GM21367 (cell line): ENCODE measurements around the gene CNN3.
"Not testable (repeated sequence)": the region's sequence is repeated elsewhere in the genome, so short reads cannot be mapped to it uniquely, and the experiment has no call there.

ENCODE experiments used
- ATAC-seq: cut with Tn5 transposase; IDR thresholded peaks from one replicate; pipeline ENCODE4 v1.9.1; 2021; ENCODE audit not compliant: unreplicated experiment

CNN3 gene

DNA sequence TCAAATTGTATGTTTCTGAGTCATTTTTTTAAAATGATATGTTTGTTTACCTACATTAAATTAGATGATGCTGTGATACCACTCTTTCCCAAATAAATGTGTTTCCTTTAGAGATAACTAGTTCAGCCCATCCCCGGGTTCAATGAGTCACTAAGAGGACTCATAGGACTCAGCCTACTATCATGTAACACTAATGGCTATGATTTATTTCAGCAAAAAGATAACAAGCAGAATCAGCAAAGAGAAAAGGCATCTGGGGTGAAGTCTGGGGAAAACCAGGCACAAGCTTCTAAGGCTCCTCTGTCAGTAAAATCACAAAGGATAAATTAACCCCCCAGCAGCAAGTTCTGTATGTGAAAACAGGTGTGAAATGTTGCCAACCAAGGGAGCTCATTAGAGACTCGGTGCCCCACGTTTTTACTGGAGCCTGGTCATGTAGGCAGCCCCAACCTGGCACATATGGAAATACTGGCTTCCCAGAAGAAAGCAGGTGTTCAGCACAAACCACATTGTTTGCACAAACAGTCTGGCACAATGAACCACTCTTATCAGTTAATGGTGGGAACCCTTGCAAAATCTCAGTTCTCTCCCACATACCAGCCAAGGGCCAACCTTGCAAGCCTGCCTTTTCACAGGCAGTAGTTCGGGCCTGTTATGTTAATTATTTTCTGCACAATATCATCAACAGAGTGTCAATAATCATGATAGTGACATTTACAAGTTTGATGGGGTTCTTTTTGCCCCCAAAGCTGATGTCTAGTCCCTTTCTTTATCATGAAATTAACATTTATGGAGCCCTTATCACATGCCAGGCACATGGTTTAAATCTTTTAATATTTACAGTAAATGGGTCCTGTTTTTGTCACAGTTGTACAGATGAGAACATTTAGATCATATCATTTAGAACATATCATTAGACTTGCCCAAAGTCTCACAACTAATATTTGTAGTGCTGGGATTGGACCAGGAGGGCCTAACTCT, 23.1 kb upstream of the CNN3 start:
- no peak for ATAC-seq

DNA sequence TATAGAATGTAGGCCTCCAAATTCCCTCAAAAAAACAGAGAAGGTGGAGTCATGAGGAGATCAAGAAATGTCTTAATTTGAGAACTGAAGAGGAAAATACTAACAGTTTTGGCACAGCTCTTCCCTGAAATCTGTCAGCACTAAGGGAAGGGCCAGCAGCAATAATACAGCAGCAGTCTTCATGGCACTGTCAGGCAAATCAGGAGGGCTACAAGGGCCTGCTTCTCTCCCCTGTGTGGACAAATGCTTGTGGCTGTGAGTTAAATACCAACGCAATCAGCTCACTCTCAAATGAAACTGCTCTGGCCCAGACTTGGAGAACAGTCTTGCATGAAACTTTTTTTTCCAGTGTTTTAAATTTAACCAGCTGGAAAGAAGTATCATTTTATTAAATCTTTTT, 20.5 kb upstream of the CNN3 start:
- no peak for ATAC-seq

DNA sequence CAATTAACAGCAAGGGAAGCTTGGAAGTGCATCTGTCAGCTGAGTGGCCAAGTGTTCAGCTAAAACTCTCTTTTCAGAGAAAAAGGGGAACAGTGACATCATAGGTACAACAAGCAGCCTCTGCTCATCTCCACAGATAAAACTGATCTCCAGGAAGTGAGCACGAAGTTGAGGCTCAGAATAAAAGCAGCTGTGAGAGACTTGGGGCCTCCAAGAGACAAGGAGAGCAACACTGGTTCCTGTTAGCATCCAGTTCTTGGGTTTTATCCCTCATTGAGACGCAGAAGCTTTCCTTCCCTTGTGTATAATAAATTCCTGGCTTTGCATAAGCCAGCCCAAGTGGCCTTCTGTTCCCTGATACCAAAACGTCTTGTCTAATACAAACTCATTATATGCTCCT, 20.0 kb upstream of the CNN3 start:
- no peak for ATAC-seq

GRCh38 chr1:94942171-94943128, 15.5 kb upstream of the CNN3 start:
- ATAC-seq = no peak

DNA sequence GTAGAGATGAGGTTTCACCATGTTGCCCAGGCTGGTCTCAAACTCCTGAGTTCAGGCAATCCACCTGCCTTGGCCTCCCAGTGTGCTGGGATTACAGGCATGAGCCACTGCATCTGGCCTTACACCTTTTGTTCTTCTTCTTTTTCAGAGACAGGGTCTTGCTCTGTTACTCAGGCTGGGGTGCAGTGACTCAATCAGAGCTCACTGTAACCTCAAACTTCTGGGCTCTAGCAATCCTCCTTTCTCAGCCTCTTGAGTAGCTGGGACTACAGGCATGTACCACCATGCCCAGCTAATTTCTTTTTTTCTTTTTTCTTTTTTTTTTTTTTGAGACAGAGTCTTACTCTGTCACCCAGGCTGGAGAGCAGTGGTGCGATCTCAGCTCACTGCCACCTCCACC, 14.6 kb upstream of the CNN3 start:
- ATAC-seq = not testable (repeated sequence)

GRCh38 chr1:94940738-94941137, 13.8 kb upstream of the CNN3 start:
- ATAC-seq = no peak

DNA sequence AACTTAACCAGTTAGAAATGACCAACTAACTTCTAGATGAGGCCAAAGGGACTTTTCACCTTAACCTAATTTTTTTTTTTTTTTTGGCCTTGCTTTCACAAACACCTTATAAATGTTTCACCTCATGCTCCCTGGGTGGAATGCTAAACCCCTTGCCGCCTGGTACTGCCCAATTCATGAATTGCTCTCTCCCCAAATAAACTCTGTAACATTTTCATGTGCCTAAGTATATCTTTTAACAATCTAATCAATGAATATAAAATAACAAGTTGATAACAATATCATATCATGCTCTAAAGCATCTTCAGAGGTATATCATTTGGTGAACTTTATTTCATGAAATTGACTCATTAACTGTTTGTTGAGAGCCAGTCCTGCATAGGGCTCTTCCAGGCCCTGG, 10.9 kb upstream of the CNN3 start:
- ATAC-seq = no peak

GRCh38 chr1:94936861-94937620, 10.1 kb upstream of the CNN3 start:
- ATAC-seq = no peak

DNA sequence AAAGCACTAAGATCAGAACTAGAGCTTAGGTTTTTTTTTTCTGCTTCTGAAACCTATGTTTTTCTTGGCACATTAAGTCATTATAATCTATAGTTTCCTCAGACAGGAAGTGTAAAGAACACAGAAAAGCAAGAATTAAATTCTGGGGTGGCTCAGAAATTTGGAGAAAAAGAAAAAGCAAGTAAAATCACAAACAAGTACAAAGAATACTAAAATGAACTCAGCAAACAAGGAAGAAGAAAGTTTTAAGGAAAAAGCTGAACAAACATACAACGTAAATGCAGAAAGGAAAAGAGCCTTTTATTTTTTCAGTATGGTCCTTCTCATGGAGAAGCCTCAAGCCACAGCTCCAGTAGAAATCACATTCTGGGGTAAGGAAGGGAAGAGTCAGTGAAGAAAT, 8.6 kb upstream of the CNN3 start:
- ATAC-seq = no peak

DNA sequence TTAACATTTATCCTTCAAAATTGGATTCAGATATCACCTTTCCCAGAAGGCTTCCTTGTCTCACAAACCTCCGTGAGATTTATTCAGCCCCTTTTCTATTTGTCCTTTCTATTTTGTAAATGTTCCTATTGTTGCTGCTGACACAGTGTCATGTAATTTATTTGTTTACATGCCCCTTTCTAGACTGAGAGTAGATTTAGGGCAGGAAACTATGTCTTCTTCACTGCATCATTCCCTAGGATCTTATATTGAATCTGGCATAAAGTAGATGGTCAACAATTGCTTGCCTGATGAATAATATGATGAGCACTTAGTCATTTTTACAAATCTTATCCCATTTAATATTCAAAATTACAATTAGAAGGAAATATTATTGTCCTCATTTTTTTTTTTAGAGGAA, 8.1 kb upstream of the CNN3 start:
- no peak for ATAC-seq

DNA sequence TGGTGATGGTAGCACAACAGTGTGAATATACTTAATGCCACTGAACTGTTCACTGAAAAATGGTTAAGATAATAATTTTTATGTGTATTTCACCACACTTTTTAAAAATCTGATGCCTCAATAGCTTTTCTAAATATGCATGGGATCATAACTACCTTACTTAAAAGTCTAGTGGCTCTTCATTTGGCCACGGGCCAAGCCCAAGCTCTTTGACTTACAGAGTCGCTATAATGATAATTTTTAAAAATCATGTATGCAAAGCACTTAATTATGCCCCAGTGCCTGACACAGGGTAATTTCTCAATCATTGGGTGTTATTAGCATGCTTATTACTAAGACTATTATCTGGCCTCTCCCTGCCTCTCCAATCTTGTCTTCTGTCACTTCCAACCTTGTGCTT, 7.6 kb upstream of the CNN3 start:
- no peak for ATAC-seq

DNA sequence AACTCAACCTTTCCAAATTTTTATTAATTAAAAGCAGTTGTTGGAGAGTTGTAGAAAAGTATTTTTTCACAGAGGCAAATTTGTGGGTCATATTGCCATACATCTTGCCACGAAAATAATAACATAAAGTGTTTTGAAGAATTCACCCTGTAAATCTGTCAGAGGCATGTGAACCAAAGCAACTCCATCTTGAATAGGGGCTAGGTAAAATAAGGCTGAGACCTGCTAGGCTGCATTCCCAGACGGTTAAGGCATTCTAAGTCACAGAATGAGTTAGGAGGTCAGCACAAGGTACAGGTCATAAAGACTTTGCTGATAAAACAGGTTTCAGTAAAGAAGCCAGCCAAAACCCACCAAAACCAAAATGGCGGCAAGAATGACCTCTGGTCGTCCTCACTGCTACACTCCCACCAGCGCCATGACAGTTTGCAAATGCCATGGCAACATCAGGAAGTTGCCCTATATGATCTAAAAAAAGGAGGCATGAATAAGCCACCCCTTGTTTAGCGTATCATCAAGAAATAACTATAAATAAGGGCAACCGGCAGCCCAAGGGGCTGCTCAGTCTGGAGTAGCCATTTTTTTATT, 4.4 kb upstream of the CNN3 start:
- no peak for ATAC-seq

- ATAC-seq = no peak
These were observed 2.7 kb upstream of the CNN3 start for GRCh38 chr1:94929351-94930217.

- ATAC-seq = no peak
These were observed 1.5 kb upstream of the CNN3 start for GRCh38 chr1:94928293-94928939.

- ATAC-seq = no peak
These were observed 680 bp upstream of the CNN3 start for GRCh38 chr1:94927405-94928175.

DNA sequence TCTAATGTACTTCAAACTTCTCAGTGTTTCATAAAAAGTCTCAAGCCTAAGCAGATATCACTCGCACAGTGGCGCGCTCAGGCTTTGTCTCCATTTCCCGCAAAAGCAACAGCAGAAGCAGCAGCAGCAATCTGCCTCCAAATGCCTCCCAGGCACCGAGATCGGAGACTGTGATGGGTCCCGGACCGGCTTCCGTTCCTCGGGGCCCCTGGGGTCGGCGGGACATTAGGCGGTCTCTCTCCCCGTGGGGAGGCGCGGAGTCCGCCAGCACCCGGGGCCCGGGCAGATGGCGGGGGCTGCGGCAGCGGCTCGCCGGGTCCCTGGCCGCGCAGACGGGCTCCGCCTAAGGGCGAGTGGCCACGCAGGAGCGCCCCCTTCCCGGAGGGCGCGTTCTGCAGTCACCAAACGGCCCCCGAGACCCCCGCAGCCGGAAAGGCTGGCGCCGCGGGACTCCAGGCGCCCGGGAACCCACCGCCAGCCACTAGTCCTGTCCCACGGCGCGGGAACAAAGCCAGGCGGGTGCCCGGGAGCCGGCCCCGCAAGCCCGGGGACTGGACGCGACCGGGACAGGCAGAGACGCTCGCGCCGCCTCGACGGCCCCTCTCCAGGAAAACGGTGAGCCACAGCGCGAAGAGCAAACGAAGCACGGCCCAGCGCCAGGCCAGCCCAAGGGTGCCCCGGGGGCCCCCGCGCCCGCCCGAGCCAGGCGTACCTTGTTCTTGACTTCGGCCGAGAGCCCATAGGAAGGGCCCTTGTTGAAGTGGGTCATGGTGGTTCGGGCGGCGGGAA, 590 bp downstream of the CNN3 start:
- peak; percentile 15 for ATAC-seq

- no peak for ATAC-seq
These were observed 1.3 kb downstream of the CNN3 start for GRCh38 chr1:94925561-94926125.
